K562 (cell line): ENCODE data around the gene C14orf180. TPM values are rescaled to one million over a fixed set of nuclear protein-coding genes. Genes with fewer than 3 reads are reported as not detected.

Experiments
- ATAC-seq: fragments of 200-7000 bp; cut with Tn5 transposase; 3 replicates; pipeline ENCODE4 v1.9.1; 2020; ENCODE audit warnings: moderate library complexity
- BruUV-seq: library from RNA; stranded (reverse); fragments of 400-500 nt; replicated peaks from 2 replicates; lab custom pipeline; 2021; lab: Mats Ljungman, UMichigan
- CTCF ChIA-PET: fragments of 300-600 bp; formaldehyde crosslinking; extraction: SDS; loops from one replicate; lab custom pipeline; 2021; ENCODE audit warnings: low intra/inter-chr PET ratio; lab: Yijun Ruan, JAX
- POLR2A ChIA-PET: fragments of 300-600, 350-650 bp; sonication (Branson Sonifier 250); formaldehyde crosslinking; extraction: SDS; loops from one replicate; lab custom pipeline; 2021; ENCODE audit warnings: antibody characterized with exemption, inconsistent platforms; lab: Yijun Ruan, JAX
- DNase-seq, 4 experiments: peaks; one replicate each; pipeline versions ENCODE4 v3.0.0 to v3.0.0-alpha.2; 2011 to 2018; ENCODE audit warnings: low spot score in 3 of 4, mixed read lengths in 3 of 4; ENCODE audit errors: extremely low read depth in 1 of 4
- FAIRE-seq: peaks from 2 replicates; lab custom pipeline; 2011; peaks lifted over from hg19 to GRCh38; lab: Jason Lieb, UNC
- H2AFZ ChIP-seq: 2 replicates; pipeline ENCODE4 v1.6.0; 2011; ENCODE audit warnings: low read depth, low read length, control low read depth, inconsistent platforms
- H3K27ac ChIP-seq: fragments of 200-600 bp; 3 replicates; pipeline ENCODE4 v1.8.0; 2011; ENCODE audit warnings: low read depth, mild to moderate bottlenecking, control low read depth, inconsistent platforms, low read length, moderate library complexity, mixed read lengths; ENCODE audit errors: extremely low read depth
- H3K27me3 ChIP-seq, 2 experiments: fragments of 300-600 bp in 1 of 2; 2 replicates in 1 of 2; 3 replicates in 1 of 2; pipeline versions ENCODE4 v1.6.0 to v1.8.0; 2011; ENCODE audit warnings: inconsistent platforms in 2 of 2, low read length in 2 of 2, mild to moderate bottlenecking in 1 of 2, mixed read lengths in 1 of 2, moderate library complexity in 1 of 2; ENCODE audit not compliant: control insufficient read depth in 2 of 2, insufficient read depth in 2 of 2
- H3K36me3 ChIP-seq: fragments of 300-600 bp; 3 replicates; pipeline ENCODE4 v1.8.0; 2011; ENCODE audit warnings: mild to moderate bottlenecking, low read length, inconsistent platforms; ENCODE audit not compliant: control insufficient read depth, insufficient read depth
- H3K4me1 ChIP-seq, 2 experiments: fragments of 200-600 bp in 1 of 2; replicated peaks in 1 of 2; 2 replicates in 1 of 2; 3 replicates in 1 of 2; pipeline versions ENCODE4 v1.5.1 to v1.8.0; 2011; ENCODE audit warnings: inconsistent platforms in 2 of 2, low read length in 2 of 2, mild to moderate bottlenecking in 1 of 2, mixed read lengths in 1 of 2, moderate library complexity in 1 of 2; ENCODE audit not compliant: control insufficient read depth in 2 of 2, insufficient read depth in 2 of 2
- H3K4me2 ChIP-seq: 2 replicates; pipeline ENCODE4 v1.6.1; 2011; ENCODE audit warnings: low read length, control low read depth, inconsistent platforms, mixed read lengths; ENCODE audit not compliant: insufficient read depth
- H3K4me3 ChIP-seq: fragments of 200-600 bp; sonication (generic), shearing (Covaris generic); 2 replicates; pipeline ENCODE4 v1.5.1; 2016; ENCODE audit warnings: control low read depth, inconsistent platforms
- H3K79me2 ChIP-seq: fragments of 200-600 bp; 3 replicates; pipeline ENCODE4 v1.8.0; 2011; ENCODE audit warnings: low read length, inconsistent platforms; ENCODE audit not compliant: control insufficient read depth, insufficient read depth
- H3K9ac ChIP-seq, 2 experiments: 2 replicates each; pipeline versions ENCODE4 v1.6.0 to v1.6.1; 2011; ENCODE audit warnings: low read depth in 2 of 2, low read length in 2 of 2, control low read depth in 1 of 2, inconsistent platforms in 1 of 2, mild to moderate bottlenecking in 1 of 2, mixed read lengths in 1 of 2; ENCODE audit not compliant: insufficient read depth in 1 of 2
- H3K9me1 ChIP-seq: one replicate; pipeline ENCODE4 v1.6.0; 2011; ENCODE audit warnings: inconsistent platforms, mild to moderate bottlenecking, low read length, moderate library complexity; ENCODE audit not compliant: control insufficient read depth, insufficient read depth
- H3K9me3 ChIP-seq: replicated peaks from 2 replicates; pipeline ENCODE4 v1.5.1; 2011; ENCODE audit warnings: low read depth, low read length, inconsistent platforms; ENCODE audit not compliant: control insufficient read depth, insufficient read depth
- H4K20me1 ChIP-seq: replicated peaks from 2 replicates; pipeline ENCODE4 v1.6.1; 2011; ENCODE audit warnings: low read length, inconsistent platforms, mixed read lengths; ENCODE audit not compliant: control insufficient read depth, insufficient read depth
- ARHGAP35 ChIP-seq: fragments of 450-650 bp; IDR thresholded peaks from 2 replicates; pipeline ENCODE4 v1.6.1; 2018; ENCODE audit not compliant: partially characterized antibody
- CCNT2 ChIP-seq: IDR thresholded peaks from 2 replicates; pipeline ENCODE4 v1.6.1; 2011; ENCODE audit warnings: borderline replicate concordance, low read depth, mild to moderate bottlenecking, moderate library complexity, mixed read lengths, low read length; ENCODE audit not compliant: insufficient read length; ENCODE audit errors: extremely low read depth
- FIP1L1 ChIP-seq: fragments of 200-400 bp; formaldehyde crosslinking; IDR thresholded peaks from 2 replicates; pipeline ENCODE4 v1.6.1; 2018; ENCODE audit warnings: mild to moderate bottlenecking, low read depth, low read length; ENCODE audit not compliant: poor library complexity, severe bottlenecking
- HNRNPLL ChIP-seq: fragments of 200-400 bp; formaldehyde crosslinking; IDR thresholded peaks from 2 replicates; pipeline ENCODE4 v1.6.1; 2017; ENCODE audit warnings: low read length, low read depth, mild to moderate bottlenecking; ENCODE audit not compliant: poor library complexity, severe bottlenecking
- KDM1A ChIP-seq, 2 experiments: fragments of 450-650 bp; IDR thresholded peaks; 2 replicates each; pipeline ENCODE4 v1.6.1; 2016; ENCODE audit warnings: mild to moderate bottlenecking in 2 of 2
- TCFL5 ChIP-seq: fragments of 250-450 bp; sonication (Bioruptor Pico); conservative IDR thresholded peaks from 2 replicates; pipeline ENCODE4 v1.6.1; 2021; ENCODE audit warnings: mild to moderate bottlenecking, moderate library complexity, matching md5 sums
- XRCC4 ChIP-seq: IDR thresholded peaks from one replicate; pipeline ENCODE4 v1.6.1; 2011; ENCODE audit not compliant: insufficient read depth, insufficient read length; ENCODE audit errors: extremely low read depth
- ZFX ChIP-seq: sonication (generic); formaldehyde crosslinking; IDR thresholded peaks from 2 replicates; pipeline ENCODE4 v1.8.0; 2022; ENCODE audit warnings: mild to moderate bottlenecking, missing genetic modification reagents, moderate library complexity
- WGBS: fragments of 100-300 bp; shearing (Covaris generic); methylation state at CpG from one replicate; pipeline ENCODE4 v1.1.6; 2016; ENCODE audit warnings: low coverage, mixed read lengths; ENCODE audit not compliant: insufficient coverage; ENCODE audit errors: missing lambda C conversion rate; 5-methylcytosine and 5-hydroxymethylcytosine counted together
- in situ Hi-C: fragments of 300-500 bp; cut with MboI; formaldehyde crosslinking; loops from 4 replicates; pipeline ENCODE4 v1.15.0; 2018; ENCODE audit warnings: inconsistent platforms, mixed read lengths
- intact Hi-C: fragments of 100-400 bp; cut with micrococcal nuclease; formaldehyde crosslinking; loops from 2 replicates; pipeline ENCODE4 v1.14.2; 2022
- polyA plus RNA-seq, 8 experiments: library from polyadenylated mRNA; depleted of rRNA in 4 of 8; stranded (reverse) in 5 of 8; unstranded in 3 of 8; fragments of >200 nt; fragmentation: Nextera tagmentation in 2 of 8; fragmentation: Illumina TruSeq in 1 of 8; extraction: Ambion mirVana in 2 of 8; extraction: Trizol in 1 of 8; gene quantifications; 2 replicates each; pipeline versions ENCODE4 v1.2.1 to v1.2.3, GENCODE V29; 2011 to 2014; ENCODE audit warnings: inconsistent platforms in 1 of 8, missing spikeins in 1 of 8
- total RNA-seq, 7 experiments: library from RNA; depleted of rRNA in 6 of 7; stranded (reverse); fragments of >200 nt in 6 of 7; fragmentation: Illumina TruSeq in 2 of 7; extraction: Trizol in 2 of 7; gene quantifications; 2 replicates each; pipeline versions ENCODE4 v1.2.1 to v1.2.3, GENCODE V29; 2011 to 2021; ENCODE audit warnings: low replicate concordance in 1 of 7
- TF ChIP-seq, protein P1 (sequence below): sonication (generic); formaldehyde crosslinking; IDR thresholded peaks from 2 replicates; pipeline ENCODE4 v1.8.1; 2023; ENCODE audit warnings: mild to moderate bottlenecking, missing genetic modification reagents
- TF ChIP-seq, protein P2 (sequence below): fragments of 450-650 bp; IDR thresholded peaks from 2 replicates; pipeline ENCODE4 v1.6.1; 2016; ENCODE audit warnings: mild to moderate bottlenecking
- TF ChIP-seq, protein P3 (sequence below): fragments of 250-450 bp; sonication (Bioruptor Pico); IDR thresholded peaks from 2 replicates; pipeline ENCODE4 v1.5.0; 2021
- TF ChIP-seq, protein P4 (sequence below): fragments of 200-800 bp; sonication (Bioruptor generic); IDR thresholded peaks from 2 replicates; pipeline ENCODE4 v1.6.1; 2017; ENCODE audit warnings: missing genetic modification characterization, missing compliant biosample characterization

Gene C14orf180
- total and polyA plus RNA-seq, 9 of the 15 experiments (the other 6 are each of a cell fraction or from before 2014, with no cell fraction given) = not detected

DNA sequence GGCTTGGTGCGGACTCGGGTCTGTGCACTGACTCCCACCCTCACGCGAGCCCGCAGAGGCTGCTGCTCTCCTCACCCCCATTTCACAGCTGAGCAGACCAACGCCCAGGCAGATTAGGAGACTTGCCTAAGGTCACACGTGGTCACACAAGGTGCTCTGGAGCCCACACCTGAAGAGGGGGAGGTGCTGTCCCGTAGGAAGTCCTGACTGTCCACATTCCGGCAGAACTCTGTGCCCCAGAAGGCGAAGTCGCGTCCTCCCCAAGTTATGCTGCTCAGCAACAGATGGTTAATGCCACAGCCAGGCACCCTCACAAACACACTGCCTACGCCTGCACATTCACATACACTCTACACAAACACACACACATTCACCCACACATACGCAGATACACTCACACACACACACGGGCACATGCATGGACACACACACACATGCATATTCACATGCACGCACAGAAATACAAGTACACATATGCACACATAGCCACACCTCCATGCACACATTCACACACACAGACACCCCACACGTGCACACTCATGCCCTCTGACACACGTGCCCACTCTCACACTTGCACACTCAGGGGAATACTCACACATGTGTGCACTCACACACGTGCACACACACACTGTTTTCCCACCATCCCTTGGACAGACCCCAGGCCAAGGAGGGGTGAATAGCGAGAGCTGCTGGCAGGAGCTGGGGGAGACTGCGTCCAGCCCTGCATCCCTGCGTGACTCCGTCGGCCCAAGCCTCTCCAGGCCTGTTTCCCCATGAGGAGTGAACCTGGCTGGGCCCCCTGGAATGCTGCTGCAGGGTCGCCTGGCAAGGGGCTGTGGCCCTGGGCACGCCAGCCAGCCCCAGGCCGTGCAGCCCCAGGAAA, 4.1 kb downstream of the C14orf180 start (continued):
- TF ChIP-seq, protein P1, sequence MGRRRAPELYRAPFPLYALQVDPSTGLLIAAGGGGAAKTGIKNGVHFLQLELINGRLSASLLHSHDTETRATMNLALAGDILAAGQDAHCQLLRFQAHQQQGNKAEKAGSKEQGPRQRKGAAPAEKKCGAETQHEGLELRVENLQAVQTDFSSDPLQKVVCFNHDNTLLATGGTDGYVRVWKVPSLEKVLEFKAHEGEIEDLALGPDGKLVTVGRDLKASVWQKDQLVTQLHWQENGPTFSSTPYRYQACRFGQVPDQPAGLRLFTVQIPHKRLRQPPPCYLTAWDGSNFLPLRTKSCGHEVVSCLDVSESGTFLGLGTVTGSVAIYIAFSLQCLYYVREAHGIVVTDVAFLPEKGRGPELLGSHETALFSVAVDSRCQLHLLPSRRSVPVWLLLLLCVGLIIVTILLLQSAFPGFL = no peak
- TF ChIP-seq KDM1A (IDR thresholded peaks at IDR 0.05) = peak in 1 of 2 experiments; percentile 43; a peak in 1 of 4 replicates
- TF ChIP-seq XRCC4 = no peak

DNA sequence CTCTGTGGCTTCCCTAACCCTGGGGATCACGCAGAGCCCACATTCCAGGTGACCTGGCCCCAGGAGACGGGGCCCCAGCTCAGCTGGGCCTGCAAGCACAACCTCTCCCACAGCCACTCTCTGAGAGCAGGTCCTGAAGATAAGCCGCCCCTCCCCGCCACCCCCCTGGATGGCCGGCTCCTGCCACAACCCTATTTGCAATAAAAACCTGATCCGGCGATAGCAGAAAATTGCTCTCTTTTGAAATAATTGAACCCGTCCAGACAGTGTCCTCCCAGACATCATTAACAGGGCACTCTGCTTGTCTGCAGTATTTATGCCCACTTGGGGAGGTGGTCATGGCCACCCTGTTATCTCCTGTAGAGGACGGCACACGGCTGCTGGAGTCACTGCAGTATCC, 5.0 kb downstream of the C14orf180 start:
- Histone ChIP-seq H2AFZ (no peak overlapping the region), H3K9me1 (no peaks in the 10 kb centered on the region), H3K9ac (no peak overlapping the region), H3K4me3 (no peak overlapping the region), H3K79me2 (no peaks in the 10 kb centered on the region), H3K27ac (no peak overlapping the region), H3K36me3 (no peaks in the 10 kb centered on the region), H3K27me3 (peaks cover 7 to 32% of the 10 kb centered on the region in 2 experiments; a peak in 3 of 5 replicates), H3K4me1 (peaks cover 15 to 65% of the 10 kb centered on the region in 2 experiments), H3K9me3 (no peaks in the 10 kb centered on the region), H3K4me2 (no peak overlapping the region), H4K20me1 (no peaks in the 10 kb centered on the region)
- DNase-seq (no peak), FAIRE-seq (no peak), ATAC-seq (no peak)
- TF ChIP-seq, protein P2, sequence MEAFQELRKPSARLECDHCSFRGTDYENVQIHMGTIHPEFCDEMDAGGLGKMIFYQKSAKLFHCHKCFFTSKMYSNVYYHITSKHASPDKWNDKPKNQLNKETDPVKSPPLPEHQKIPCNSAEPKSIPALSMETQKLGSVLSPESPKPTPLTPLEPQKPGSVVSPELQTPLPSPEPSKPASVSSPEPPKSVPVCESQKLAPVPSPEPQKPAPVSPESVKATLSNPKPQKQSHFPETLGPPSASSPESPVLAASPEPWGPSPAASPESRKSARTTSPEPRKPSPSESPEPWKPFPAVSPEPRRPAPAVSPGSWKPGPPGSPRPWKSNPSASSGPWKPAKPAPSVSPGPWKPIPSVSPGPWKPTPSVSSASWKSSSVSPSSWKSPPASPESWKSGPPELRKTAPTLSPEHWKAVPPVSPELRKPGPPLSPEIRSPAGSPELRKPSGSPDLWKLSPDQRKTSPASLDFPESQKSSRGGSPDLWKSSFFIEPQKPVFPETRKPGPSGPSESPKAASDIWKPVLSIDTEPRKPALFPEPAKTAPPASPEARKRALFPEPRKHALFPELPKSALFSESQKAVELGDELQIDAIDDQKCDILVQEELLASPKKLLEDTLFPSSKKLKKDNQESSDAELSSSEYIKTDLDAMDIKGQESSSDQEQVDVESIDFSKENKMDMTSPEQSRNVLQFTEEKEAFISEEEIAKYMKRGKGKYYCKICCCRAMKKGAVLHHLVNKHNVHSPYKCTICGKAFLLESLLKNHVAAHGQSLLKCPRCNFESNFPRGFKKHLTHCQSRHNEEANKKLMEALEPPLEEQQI = no peak
- TF ChIP-seq ARHGAP35 (no peak), ZFX (0 out of 2 replicates have a peak, but pooled peaks have one; percentile 21), CCNT2 (no peak), HNRNPLL (no peak), TCFL5 (no peak), FIP1L1 (no peak)
- TF ChIP-seq, protein P3, sequence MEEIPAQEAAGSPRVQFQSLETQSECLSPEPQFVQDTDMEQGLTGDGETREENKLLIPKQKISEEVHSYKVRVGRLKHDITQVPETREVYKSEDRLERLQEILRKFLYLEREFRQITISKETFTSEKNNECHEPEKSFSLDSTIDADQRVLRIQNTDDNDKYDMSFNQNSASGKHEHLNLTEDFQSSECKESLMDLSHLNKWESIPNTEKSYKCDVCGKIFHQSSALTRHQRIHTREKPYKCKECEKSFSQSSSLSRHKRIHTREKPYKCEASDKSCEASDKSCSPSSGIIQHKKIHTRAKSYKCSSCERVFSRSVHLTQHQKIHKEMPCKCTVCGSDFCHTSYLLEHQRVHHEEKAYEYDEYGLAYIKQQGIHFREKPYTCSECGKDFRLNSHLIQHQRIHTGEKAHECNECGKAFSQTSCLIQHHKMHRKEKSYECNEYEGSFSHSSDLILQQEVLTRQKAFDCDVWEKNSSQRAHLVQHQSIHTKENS (CRISPR knock-in tag) = no peak
- TF ChIP-seq, protein P4, sequence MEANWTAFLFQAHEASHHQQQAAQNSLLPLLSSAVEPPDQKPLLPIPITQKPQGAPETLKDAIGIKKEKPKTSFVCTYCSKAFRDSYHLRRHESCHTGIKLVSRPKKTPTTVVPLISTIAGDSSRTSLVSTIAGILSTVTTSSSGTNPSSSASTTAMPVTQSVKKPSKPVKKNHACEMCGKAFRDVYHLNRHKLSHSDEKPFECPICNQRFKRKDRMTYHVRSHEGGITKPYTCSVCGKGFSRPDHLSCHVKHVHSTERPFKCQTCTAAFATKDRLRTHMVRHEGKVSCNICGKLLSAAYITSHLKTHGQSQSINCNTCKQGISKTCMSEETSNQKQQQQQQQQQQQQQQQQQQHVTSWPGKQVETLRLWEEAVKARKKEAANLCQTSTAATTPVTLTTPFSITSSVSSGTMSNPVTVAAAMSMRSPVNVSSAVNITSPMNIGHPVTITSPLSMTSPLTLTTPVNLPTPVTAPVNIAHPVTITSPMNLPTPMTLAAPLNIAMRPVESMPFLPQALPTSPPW = peak; percentile 39; the same call in 1 of the 2 replicates
- in situ Hi-C loops = no loop called here
- ChIA-PET CTCF (no interaction called here), POLR2A (no interaction called here)
- WGBS = 5% methylated on average over 10 of the region's 10 CpGs
- intact Hi-C loops = no loop called here
- no TSS peak for BruUV-seq
